ENCODE results near the gene UCN3. TPM values are rescaled to one million over a fixed set of nuclear protein-coding genes. Genes with fewer than 3 reads are reported as not detected.

The UCN3 gene
- total RNA-seq, 1 donor from 2014 or later = not detected

DNA sequence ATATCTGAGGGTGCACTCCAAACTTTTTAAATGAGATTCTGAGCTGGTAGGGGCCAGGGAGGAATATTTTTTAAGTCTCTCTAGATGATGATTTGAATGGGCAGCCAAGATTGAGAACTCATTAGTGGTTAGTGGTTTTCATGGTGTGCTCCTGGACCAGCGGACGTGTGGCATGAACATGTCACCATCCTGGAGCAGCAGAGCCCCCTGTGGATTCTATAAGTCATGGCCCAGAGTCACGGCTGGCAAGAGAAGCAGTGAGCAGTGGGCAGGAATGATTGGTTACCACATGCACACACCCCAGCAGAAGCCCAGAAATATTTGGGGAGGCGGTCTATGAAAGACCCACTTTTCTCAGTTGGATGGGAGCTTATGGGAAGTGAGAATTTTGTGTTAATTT, 21.2 kb upstream of the UCN3 start:
- no peaks in the 10 kb centered on the region for H3K4me1 Mint-ChIP-seq (ENCODE audit: unreplicated experiment)
- TF ChIP-seq, protein P1, sequence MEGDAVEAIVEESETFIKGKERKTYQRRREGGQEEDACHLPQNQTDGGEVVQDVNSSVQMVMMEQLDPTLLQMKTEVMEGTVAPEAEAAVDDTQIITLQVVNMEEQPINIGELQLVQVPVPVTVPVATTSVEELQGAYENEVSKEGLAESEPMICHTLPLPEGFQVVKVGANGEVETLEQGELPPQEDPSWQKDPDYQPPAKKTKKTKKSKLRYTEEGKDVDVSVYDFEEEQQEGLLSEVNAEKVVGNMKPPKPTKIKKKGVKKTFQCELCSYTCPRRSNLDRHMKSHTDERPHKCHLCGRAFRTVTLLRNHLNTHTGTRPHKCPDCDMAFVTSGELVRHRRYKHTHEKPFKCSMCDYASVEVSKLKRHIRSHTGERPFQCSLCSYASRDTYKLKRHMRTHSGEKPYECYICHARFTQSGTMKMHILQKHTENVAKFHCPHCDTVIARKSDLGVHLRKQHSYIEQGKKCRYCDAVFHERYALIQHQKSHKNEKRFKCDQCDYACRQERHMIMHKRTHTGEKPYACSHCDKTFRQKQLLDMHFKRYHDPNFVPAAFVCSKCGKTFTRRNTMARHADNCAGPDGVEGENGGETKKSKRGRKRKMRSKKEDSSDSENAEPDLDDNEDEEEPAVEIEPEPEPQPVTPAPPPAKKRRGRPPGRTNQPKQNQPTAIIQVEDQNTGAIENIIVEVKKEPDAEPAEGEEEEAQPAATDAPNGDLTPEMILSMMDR (IDR thresholded peaks at IDR 0.05; ENCODE audit: unreplicated experiment) = no peak
- no peaks in the 10 kb centered on the region for H3K36me3 Mint-ChIP-seq (ENCODE audit: low read depth, unreplicated experiment)
- H3K27me3 Mint-ChIP-seq (ENCODE audit: unreplicated experiment) = no peaks in the 10 kb centered on the region
- no peak for DNase-seq (ENCODE audit: low spot score)
- no peak overlapping the region for H3K27ac Mint-ChIP-seq (ENCODE audit: unreplicated experiment)
- no peaks in the 10 kb centered on the region for H3K9me3 Mint-ChIP-seq (ENCODE audit: unreplicated experiment)
- H3K4me3 Mint-ChIP-seq (ENCODE audit: unreplicated experiment) = no peak overlapping the region

DNA sequence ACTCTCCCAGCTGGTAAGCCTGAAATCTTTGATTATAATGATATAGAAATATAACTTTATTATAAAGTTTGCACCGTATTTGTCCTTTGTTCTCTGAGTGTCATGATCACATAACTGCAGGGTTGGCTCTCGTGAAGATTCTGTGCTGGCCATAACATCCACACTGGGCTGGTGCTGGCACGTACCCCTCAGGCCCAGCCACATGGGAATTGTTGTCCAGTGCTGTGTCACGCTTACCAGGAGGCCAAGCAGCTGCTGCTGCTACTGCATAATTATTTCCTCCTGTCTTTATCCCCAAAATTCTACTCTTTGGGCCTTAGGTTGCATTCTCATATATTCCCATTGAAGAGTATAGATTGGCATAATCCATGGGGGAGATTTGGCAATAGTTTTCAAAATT, 20.8 kb upstream of the UCN3 start:
- Mint-ChIP-seq H3K27me3 (ENCODE audit: unreplicated experiment) (no peaks in the 10 kb centered on the region), H3K4me1 (ENCODE audit: unreplicated experiment) (no peaks in the 10 kb centered on the region), H3K9me3 (ENCODE audit: unreplicated experiment) (no peaks in the 10 kb centered on the region), H3K4me3 (ENCODE audit: unreplicated experiment) (no peak overlapping the region), H3K36me3 (ENCODE audit: low read depth, unreplicated experiment) (no peaks in the 10 kb centered on the region), H3K27ac (ENCODE audit: unreplicated experiment) (no peak overlapping the region)
- TF ChIP-seq, protein P1 (IDR thresholded peaks at IDR 0.05; ENCODE audit: unreplicated experiment) = no peak
- DNase-seq (ENCODE audit: low spot score) = no peak

DNA sequence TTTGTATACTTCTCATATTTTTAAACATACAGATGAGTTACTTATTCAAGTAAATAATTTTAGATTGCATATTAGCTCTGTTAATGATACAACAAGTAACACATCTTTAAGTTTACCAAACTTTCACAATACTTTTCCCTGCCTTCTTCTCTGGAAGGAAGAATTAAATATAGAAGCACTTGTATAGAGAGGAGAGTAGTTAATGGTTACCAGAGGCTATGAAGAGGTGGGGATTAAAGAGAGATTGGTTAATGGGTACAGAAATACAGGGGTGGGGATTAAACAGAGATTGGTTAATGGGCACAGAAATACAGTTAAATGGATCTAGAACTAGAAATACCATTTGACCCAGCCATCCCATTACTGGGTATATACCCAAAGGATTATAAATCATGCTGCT, 20.0 kb upstream of the UCN3 start:
- H3K4me1 Mint-ChIP-seq (ENCODE audit: unreplicated experiment) = no peaks in the 10 kb centered on the region

DNA sequence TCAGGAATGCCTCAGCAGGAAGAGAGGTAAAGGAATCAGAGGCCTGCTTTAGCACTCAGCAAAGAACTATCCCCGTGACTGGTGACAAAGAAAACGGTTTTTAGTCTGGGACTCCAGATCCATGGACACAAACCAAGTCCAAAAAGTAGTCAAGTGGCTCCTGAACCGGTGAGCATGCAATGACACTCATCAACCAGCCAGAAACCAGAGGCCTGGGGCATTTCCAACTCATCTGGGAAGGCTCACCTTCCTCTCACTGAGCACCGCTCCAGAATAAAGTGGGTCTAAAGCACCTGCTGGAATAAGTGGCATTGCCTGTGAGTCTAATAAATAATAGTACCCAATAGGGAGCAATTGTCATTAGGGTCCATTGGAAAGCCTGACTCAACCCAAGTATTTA, 17.9 kb upstream of the UCN3 start:
- Mint-ChIP-seq H3K27me3 (ENCODE audit: unreplicated experiment) (no peaks in the 10 kb centered on the region), H3K9me3 (ENCODE audit: unreplicated experiment) (no peaks in the 10 kb centered on the region), H3K36me3 (ENCODE audit: low read depth, unreplicated experiment) (no peaks in the 10 kb centered on the region), H3K27ac (ENCODE audit: unreplicated experiment) (no peak overlapping the region), H3K4me3 (ENCODE audit: unreplicated experiment) (no peak overlapping the region), H3K4me1 (ENCODE audit: unreplicated experiment) (no peaks in the 10 kb centered on the region)
- DNase-seq (ENCODE audit: low spot score) = no peak
- TF ChIP-seq, protein P1 (IDR thresholded peaks at IDR 0.05; ENCODE audit: unreplicated experiment) = no peak

More for the DNA sequence above, 20.0 kb upstream of the UCN3 start:
- H3K4me3 Mint-ChIP-seq (ENCODE audit: unreplicated experiment) = no peak overlapping the region
- no peak overlapping the region for H3K27ac Mint-ChIP-seq (ENCODE audit: unreplicated experiment)
- TF ChIP-seq, protein P1 (IDR thresholded peaks at IDR 0.05; ENCODE audit: unreplicated experiment) = no peak
- H3K9me3 Mint-ChIP-seq (ENCODE audit: unreplicated experiment) = no peaks in the 10 kb centered on the region
- H3K36me3 Mint-ChIP-seq (ENCODE audit: low read depth, unreplicated experiment) = no peaks in the 10 kb centered on the region
- no peak for DNase-seq (ENCODE audit: low spot score)
- H3K27me3 Mint-ChIP-seq (ENCODE audit: unreplicated experiment) = no peaks in the 10 kb centered on the region

DNA sequence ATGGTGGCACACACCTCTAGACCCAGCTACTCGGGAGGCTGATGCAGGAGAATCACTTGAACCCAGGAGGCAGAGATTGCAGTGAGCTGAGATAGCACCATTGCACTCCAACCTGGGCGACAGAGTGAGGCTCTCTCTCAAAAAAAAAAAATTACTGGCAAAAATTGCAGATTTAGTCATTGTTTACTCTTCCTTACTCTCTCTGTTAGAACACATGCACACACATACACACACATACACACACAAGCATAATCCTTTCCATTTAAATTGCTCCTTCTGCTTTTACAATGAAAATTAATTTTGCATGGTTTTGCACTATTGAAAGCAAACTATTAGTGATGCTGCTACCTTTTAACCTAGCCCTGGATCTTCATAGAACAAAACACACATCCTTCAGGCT, 15.4 kb upstream of the UCN3 start:
- DNase-seq (ENCODE audit: low spot score) = no peak
- H3K9me3 Mint-ChIP-seq (ENCODE audit: unreplicated experiment) = no peaks in the 10 kb centered on the region
- H3K4me3 Mint-ChIP-seq (ENCODE audit: unreplicated experiment) = no peak overlapping the region
- H3K27ac Mint-ChIP-seq (ENCODE audit: unreplicated experiment) = no peak overlapping the region
- TF ChIP-seq, protein P1 (IDR thresholded peaks at IDR 0.05; ENCODE audit: unreplicated experiment) = no peak
- H3K36me3 Mint-ChIP-seq (ENCODE audit: low read depth, unreplicated experiment) = no peaks in the 10 kb centered on the region
- H3K27me3 Mint-ChIP-seq (ENCODE audit: unreplicated experiment) = no peaks in the 10 kb centered on the region
- no peaks in the 10 kb centered on the region for H3K4me1 Mint-ChIP-seq (ENCODE audit: unreplicated experiment)
